ENCODE measurements around the gene FOXO4.

The FOXO4 gene

DNA sequence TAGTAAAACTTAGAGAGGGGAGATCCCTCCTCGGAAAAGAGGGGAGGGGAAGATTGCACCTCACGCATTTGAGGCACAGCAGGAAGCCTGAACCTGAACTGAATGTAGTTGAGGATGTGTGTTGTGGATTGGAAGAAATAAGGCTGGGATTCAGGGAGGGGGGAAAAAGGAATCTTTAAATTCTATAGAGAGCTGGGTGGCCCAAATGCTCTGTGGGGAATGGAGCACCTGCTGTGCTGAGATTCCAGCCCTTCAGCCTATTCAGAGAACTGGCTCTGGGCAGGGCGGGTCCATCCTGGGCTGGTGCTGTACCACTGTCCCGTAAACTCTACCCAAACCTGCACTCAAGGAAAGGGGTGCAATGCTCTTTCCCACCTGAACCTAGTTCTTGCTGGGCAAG lies 4.1 kb downstream of the FOXO4 start:
- DNase-seq: no peak

DNA sequence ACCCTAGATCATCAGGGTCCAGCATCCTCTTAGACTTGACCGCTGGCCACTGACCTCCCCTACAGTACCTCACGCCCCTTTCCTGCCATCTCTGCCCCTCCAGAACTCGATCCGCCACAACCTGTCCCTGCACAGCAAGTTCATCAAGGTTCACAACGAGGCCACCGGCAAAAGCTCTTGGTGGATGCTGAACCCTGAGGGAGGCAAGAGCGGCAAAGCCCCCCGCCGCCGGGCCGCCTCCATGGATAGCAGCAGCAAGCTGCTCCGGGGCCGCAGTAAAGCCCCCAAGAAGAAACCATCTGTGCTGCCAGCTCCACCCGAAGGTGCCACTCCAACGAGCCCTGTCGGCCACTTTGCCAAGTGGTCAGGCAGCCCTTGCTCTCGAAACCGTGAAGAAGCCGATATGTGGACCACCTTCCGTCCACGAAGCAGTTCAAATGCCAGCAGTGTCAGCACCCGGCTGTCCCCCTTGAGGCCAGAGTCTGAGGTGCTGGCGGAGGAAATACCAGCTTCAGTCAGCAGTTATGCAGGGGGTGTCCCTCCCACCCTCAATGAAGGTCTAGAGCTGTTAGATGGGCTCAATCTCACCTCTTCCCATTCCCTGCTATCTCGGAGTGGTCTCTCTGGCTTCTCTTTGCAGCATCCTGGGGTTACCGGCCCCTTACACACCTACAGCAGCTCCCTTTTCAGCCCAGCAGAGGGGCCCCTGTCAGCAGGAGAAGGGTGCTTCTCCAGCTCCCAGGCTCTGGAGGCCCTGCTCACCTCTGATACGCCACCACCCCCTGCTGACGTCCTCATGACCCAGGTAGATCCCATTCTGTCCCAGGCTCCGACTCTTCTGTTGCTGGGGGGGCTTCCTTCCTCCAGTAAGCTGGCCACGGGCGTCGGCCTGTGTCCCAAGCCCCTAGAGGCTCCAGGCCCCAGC lies 5.2 kb downstream of the FOXO4 start:
- no peak for DNase-seq

DNA sequence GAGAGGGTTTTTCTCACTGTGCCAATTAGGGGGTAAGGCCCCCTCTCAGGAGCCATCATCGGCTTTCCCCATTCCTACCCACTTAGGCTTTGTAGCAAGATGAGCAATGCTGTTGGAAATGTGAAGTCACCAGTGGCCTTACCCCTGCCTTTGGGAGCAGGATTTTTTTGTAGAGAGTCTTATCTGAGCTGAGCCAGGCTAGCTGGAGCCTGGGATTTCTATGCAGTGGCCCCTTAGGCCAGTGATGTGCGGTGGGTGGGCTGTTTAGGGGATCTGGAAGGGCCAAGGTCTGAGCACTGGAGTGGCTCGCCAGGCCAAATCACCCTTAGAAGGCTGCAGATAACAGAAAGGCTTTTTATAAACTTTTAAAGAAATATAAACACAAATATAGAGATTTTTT lies 6.6 kb downstream of the FOXO4 start:
- DNase-seq: no peak

GRCh38 chrX:71103110-71103983 lies 7.7 kb downstream of the FOXO4 start:
- no peak for DNase-seq

DNA sequence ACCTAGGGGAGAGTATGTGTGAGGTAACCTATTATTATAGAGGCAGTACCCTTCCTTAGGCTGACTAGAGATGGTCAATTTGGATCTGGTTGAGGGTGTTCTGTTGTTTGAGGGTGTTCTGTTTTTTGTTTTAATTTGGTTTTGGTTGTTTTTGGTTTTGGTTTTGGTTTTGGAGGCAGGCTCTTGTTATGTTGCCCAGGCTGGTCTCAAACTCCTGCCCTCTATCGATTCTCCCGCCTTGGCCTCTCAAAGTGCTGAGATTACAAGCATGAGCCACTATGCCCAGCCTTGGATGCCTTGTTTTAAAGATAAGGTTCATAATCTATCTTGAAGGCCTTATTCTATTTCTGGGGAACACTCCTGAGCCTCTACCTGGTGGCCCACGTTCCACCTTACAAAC lies 10.0 kb downstream of the FOXO4 start:
- no peak for DNase-seq

DNA sequence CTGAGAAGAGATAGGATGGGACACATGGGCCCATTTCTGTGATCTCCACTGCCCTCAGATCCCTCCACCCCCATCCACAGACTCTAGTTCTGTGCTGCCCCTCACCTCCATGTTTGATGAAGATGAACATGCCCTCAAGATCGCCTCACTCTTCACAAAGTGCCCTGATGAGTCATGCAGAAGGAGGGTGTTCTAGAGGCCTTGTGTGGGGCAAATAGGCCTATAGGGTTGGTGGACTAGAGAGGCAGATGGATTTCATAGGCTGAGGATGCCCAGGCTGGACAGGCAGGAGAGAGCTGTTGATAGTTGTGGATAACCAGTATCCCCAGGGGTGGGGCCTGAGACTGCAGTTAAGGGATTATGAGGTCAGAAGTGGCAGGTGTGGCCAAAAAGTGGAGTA lies 10.8 kb downstream of the FOXO4 start, which contains the start of gene CXorf65:
Gene CXorf65 (minus strand): TSS at position 314 of the 400 bp plus-strand sequence. CDS start 184 bp downstream, at position 130.
- DNase-seq: no peak

- DNase-seq: no peak
Observed at GRCh38 chrX:71107245-71107644, 11.6 kb downstream of the FOXO4 start.

- no peak for DNase-seq
Observed at GRCh38 chrX:71107762-71108360, 12.2 kb downstream of the FOXO4 start.

DNA sequence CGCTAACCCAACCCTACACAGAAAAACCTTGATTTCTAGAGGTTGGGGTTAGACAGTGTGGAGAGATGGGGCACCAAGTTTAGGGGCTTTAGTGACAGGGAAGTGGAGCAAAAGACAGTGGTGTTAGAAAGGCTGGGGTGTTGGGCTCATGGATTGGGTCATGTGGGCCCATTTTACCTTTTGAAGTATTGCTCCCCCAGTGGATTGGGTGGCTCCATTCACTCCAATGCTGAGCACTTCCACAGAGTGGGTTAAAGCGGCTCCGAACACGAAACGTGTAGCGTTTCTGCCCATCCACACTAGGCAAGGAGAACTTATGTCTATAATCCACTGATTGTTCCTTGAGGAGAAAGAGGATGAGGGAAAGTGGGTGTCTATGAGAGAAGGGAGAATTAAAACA lies 13.4 kb downstream of the FOXO4 start:
- no peak for DNase-seq

DNA sequence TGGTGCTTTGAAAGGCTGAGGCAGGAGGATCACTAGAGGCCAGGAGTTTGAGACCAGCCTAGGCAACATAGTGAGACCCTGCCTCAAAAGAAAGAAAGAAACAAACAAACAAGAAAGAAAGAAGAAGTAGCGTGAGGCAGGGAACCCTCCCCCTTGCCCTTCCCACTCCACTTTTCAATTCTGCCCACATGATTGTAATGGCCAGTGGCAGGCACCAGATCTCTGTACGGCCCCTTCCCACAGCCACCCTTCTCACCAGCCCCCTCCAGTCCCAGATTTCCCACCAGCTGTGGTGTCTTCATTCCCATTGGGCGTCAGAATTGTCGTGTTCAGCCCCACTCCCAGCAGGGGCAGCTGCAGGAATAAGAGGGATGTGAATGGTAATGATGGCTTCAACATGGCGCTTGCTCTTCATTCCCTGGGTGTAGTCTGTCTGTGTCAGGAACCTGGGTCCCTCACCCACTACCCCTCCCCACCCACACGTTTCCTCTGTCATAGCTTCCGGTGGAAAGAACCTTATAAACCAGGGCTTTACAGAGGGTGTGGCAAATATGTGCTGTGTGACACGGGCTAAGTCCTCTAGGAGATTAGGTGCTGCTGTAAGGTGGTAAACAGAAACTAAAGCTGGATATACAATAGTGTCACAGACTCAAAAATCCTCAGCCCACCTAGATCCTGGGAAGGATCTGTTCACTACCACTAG lies 15.6 kb downstream of the FOXO4 start, which contains the start of gene IL2RG:
Gene IL2RG (minus strand): TSS at position 437 of the 703 bp plus-strand sequence. CDS start 38 bp downstream, at position 399.
- no peak for DNase-seq

DNA sequence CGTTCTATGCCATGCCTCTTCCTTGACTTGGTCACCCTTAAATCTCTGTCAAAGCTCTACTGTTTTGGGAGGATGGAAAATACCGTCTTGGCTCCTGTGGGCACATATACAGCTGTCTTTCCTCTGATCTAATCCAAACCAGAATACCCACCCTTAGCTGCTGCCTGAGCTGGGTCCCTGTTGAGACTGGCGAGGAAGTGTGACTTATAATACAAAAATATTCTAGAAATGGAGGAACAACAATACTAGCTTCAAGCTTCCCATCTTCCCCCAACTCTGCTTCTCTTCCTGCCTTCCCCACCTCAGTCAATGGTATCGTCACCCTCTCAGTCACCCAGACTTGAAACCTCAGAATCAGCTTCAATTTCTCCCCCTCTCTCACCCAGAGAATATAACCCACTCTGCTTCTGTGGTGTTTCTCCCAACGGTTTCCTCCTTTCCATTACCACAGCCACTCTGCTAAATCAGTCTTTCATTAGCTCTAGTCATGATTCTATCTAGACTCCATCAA lies 16.3 kb downstream of the FOXO4 start:
- DNase-seq: no peak

- no peak for DNase-seq
Observed at GRCh38 chrX:71117358-71117757, 21.7 kb downstream of the FOXO4 start.

- peak; percentile 31 for DNase-seq
Observed at GRCh38 chrX:71118032-71118984, 22.7 kb downstream of the FOXO4 start, which contains the start of gene MED12. MED12 (plus strand) TSS chrX:71118596; CDS start chrX:71118755, 159 bp downstream.

DNA sequence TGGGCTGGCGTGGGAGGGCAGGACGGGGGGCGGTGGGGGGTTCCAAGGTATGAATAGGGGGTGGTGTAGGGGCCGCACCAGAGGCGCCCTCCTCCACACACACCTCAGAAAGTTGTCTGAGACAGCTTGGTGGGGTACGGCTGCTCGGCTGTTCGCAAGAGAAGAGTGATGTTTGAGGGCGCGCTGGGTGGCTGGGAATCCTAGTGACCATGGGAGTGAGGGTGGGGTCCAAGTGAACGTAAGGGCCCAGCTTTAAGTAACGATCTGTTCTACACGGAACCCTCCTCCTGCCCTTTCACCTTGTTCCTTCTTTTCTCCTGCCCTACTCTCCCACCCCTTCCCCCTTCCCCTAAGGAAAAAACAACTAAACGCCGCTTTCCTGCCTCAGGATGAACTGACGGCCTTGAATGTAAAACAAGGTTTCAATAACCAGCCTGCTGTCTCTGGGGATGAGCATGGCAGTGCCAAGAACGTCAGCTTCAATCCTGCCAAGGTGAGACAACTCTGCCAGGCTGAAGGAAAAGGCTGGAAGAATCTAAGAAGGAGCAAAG lies 23.4 kb downstream of the FOXO4 start:
- DNase-seq: no peak

DNA sequence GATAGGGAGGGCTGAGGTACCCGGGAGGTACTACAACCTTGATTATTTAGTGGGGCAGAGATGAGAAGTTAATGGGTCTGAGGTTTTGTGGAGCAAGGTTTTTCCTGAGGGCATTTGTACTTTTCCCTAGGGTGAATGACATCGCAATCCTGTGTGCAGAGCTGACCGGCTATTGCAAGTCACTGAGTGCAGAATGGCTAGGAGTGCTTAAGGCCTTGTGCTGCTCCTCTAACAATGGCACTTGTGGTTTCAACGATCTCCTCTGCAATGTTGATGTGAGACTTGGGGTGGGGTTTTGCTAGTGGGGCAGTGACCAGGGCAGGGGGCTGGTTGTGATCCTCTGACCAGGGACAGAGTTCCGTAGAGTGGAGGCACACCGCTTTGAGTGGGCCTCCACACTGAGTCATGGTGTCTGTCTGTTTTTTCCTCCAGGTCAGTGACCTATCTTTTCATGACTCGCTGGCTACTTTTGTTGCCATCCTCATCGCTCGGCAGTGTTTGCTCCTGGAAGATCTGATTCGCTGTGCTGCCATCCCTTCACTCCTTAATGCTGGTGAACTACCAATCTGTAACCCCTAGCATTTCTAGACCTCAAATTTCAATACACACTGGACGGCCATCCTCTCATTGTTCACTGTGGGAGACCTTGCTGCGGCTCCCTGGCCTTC lies 32.6 kb downstream of the FOXO4 start:
- DNase-seq: no peak

DNA sequence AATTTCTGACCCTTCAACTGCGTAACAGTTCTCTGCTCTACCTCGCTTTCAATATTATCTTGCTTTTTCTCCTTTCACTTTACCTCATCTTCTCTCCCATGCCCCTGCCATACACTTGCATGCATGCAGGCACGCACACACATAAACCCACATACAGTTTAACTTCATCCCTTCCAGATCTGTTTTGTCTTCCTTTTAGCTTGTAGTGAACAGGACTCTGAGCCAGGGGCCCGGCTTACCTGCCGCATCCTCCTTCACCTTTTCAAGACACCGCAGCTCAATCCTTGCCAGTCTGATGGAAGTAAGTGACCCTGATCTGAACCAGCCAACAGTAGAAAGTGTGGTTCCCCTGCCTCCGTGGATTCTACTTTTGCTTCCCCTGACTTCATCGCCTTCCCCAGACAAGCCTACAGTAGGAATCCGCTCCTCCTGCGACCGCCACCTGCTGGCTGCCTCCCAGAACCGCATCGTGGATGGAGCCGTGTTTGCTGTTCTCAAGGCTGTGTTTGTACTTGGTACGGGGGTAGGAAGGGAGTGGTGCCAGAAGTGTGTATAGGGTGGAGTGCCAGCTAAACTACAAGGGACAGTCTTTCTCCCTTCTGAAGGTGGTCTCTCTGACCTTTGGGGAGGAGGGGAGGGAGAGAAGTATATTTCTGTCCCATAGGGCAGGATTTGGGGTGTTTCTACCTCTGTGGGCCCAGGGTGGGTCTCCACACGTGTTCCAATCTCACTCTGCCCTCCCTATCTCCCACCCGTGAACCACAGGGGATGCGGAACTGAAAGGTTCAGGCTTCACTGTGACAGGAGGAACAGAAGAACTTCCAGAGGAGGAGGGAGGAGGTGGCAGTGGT lies 33.5 kb downstream of the FOXO4 start:
- peak; percentile 38 for DNase-seq

- DNase-seq: no peak
Observed at GRCh38 chrX:71131510-71131909, 35.9 kb downstream of the FOXO4 start.

DNA sequence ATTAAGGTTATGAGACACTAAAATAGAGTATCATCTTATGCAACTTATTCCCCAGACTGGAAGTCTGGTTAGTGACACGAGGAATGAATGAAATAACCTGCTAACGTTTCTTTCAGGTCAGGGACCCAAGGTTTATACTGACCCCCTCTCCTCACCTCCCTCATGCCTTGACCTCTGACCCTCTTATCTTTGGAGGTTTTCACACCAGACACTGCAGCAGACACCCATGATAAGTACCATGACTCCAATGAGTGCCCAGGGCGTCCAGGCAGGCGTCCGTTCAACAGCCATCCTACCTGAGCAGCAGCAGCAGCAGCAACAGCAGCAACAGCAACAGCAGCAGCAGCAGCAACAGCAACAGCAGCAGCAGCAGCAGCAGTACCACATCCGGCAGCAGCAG lies 44.8 kb downstream of the FOXO4 start:
- no peak for DNase-seq

GRCh38 chrX:71143508-71143907 lies 47.9 kb downstream of the FOXO4 start:
- no peak for DNase-seq

Data from 8988T (cell line).